ENCODE results near the gene VNN1.
"Not testable (repeated sequence)": the region's sequence is repeated elsewhere in the genome, so short reads cannot be mapped to it uniquely, and the experiment has no call there.

The VNN1 gene

GRCh38 chr6:132648828-132649227 is 65.0 kb downstream of the VNN1 start:
- no peak overlapping the region for H3K4me3 ChIP-seq
- H3K27ac ChIP-seq, result peak overlapping the region in 1 of 2 donors; percentile 17
- no peak for DNase-seq (ENCODE audit: low spot score)
- no peak for TF ChIP-seq CTCF (IDR thresholded peaks at IDR 0.05)

GRCh38 chr6:132648356-132648755 is 65.5 kb downstream of the VNN1 start:
- Histone ChIP-seq H3K4me3 (no peak overlapping the region), H3K27ac (peak overlapping the region in 1 of 2 donors; percentile 6)
- no peak for DNase-seq (ENCODE audit: low spot score)
- no peak for TF ChIP-seq CTCF (IDR thresholded peaks at IDR 0.05)

DNA sequence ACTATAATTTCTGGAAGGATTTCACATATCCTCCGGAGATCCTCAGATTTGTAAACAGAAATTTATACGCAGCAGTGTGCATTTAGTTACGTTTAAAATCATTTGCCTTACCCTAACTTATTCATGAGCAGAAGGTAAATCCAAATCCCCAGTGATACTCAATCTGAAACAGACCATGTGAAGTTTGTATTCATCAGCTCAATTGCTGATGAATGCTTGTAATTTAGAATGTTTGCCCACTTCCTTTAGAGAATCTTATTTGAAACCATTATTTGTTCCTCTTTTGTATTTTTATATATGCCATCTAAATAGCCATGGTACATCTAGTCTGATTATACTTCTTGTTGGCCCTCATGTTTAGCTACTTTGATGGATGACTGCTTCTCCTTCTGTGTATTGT is 70.3 kb downstream of the VNN1 start:
- Histone ChIP-seq H3K4me3 (no peak overlapping the region), H3K27ac (no peak overlapping the region)
- no peak for TF ChIP-seq CTCF (IDR thresholded peaks at IDR 0.05)
- no peak for DNase-seq (ENCODE audit: low spot score)

- not testable (repeated sequence) for DNase-seq (ENCODE audit: low spot score); H3K27ac ChIP-seq; H3K4me3 ChIP-seq
These were observed 76.7 kb downstream of the VNN1 start for GRCh38 chr6:132637135-132637534.

GRCh38 chr6:132635906-132636305 is 77.9 kb downstream of the VNN1 start:
- H3K4me3 ChIP-seq; H3K27ac ChIP-seq; DNase-seq (ENCODE audit: low spot score): not testable (repeated sequence)

DNA sequence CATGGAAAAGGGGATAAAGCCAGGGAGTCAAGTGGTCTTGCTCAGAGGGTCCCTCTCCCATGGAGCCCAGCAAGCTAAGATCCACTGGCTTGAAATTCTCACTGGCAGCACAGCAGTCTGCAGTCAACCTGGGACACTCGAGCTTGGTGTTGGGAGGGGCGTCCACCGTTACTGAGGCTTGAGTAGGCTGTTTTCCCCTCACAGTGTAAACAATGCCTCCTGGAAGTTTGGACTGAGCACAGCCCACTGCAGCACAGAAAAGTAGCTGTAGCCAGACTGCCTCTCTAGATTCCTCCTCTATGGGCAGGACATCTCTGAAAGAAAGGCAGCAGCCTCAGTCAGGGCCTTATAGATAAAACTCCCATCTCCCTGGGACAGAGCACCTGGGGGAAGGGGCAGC is 78.6 kb downstream of the VNN1 start:
- not testable (repeated sequence) for H3K4me3 ChIP-seq; DNase-seq (ENCODE audit: low spot score); H3K27ac ChIP-seq

GRCh38 chr6:132634796-132635195 is 79.1 kb downstream of the VNN1 start:
- Histone ChIP-seq H3K4me3 (no peak overlapping the region), H3K27ac (no peak overlapping the region)
- DNase-seq (ENCODE audit: low spot score), result no peak
- TF ChIP-seq CTCF (IDR thresholded peaks at IDR 0.05), result no peak

DNA sequence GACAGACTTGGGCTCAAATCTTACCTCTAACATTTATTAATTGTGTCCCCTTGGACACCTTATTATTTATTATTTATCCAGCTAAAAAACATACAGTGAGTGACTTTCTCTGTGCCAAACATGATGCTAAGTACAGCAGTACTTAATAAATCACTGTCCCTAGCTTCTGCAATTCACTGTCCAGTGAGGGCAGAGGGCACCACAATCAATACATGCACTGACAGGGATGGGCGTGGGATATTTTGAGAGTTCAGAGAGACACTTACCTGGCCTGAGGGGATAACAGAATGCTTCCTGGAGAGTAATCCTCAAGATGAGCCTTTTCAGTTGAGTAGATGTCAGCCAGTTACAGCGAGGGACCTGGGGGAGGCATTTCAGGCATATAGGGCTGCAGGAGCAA is 80.5 kb downstream of the VNN1 start:
- Histone ChIP-seq H3K4me3 (no peak overlapping the region), H3K27ac (no peak overlapping the region)
- DNase-seq (ENCODE audit: low spot score), result no peak
- TF ChIP-seq CTCF (IDR thresholded peaks at IDR 0.05), result no peak

Measured in coronary artery (tissue), 2 donors.